Upper lobe of right lung (tissue), 1 donor: Measurements from ENCODE around the gene DFFA. TPM values are rescaled to one million over a fixed set of nuclear protein-coding genes. Genes with fewer than 3 reads are reported as not detected.
A peak's percentile ranks its signal among the peaks of the same experiment; 100 is the strongest.

Source experiments
- ATAC-seq: fragments of 200-7000 bp; cut with Tn5 transposase; one replicate; pipeline ENCODE4 v1.9.1; 2020; ENCODE audit warnings: mild to moderate bottlenecking, moderate library complexity
- DNase-seq: peaks from one replicate; pipeline ENCODE4 v3.0.0-alpha.2; 2020
- H3K27ac ChIP-seq: fragments of 200-600 bp; one replicate; pipeline ENCODE4 v1.8.0; 2022
- H3K27me3 ChIP-seq: fragments of 200-600 bp; one replicate; pipeline ENCODE4 v1.8.0; 2022; ENCODE audit warnings: mild to moderate bottlenecking
- H3K36me3 ChIP-seq: fragments of 200-600 bp; one replicate; pipeline ENCODE4 v1.8.0; 2022
- H3K4me1 ChIP-seq: fragments of 200-600 bp; one replicate; pipeline ENCODE4 v1.8.0; 2022
- H3K4me3 ChIP-seq: fragments of 200-600 bp; one replicate; pipeline ENCODE4 v1.8.0; 2022; ENCODE audit warnings: mild to moderate bottlenecking
- H3K9me3 ChIP-seq: fragments of 200-600 bp; one replicate; pipeline ENCODE4 v1.8.0; 2022
- intact Hi-C: fragments of 100-400 bp; cut with DNase I; formaldehyde crosslinking; loops from one replicate; pipeline ENCODE4 v1.11.0; 2022
- total RNA-seq: library from RNA; stranded (reverse); fragmentation: NEBNext Ultra II Directional; extraction: Animal tissue kit (Norgen Biotek cat#: 25700); gene quantifications from one replicate; pipeline ENCODE4 v1.2.1, GENCODE V29; 2021
- TF ChIP-seq, protein P1 (sequence below): fragments of 200-600 bp; IDR thresholded peaks from one replicate; pipeline ENCODE4 v1.8.0; 2022; ENCODE audit warnings: antibody characterized with exemption
- donor health status: DM: no; HTN: yes; CAD: no; lungs with severe emphysema.

The DFFA gene
- total RNA-seq, 1 donor from 2014 or later: 36.9 TPM

DNA sequence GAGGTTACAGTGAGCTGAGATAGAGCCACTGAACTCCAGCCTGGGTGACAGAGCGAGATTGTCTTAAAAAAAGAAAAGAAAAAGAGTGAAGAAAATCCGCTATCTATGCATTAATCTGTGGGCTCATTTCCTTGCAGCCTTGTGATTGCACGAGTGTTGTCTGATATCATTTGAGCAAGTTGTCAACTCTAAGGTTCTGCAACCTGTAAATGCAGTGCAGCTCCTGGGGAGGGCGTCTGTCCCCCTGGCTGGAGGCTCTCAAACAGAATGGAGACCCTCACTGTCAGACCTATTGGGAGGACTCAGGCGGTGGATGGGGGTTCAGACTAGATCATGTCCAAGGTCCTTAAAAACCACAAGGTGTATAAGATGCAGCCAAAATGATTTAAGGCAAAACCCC lies 16.3 kb downstream of the DFFA start:
- Histone ChIP-seq H3K4me1 (peaks cover 11% of the 10 kb centered on the region), H3K9me3 (no peaks in the 10 kb centered on the region), H3K4me3 (no peak overlapping the region), H3K27me3 (no peaks in the 10 kb centered on the region), H3K27ac (no peak overlapping the region), H3K36me3 (peaks cover 1% of the 10 kb centered on the region)
- DNase-seq: no peak
- intact Hi-C loops: no loop called here
- TF ChIP-seq, protein P1, sequence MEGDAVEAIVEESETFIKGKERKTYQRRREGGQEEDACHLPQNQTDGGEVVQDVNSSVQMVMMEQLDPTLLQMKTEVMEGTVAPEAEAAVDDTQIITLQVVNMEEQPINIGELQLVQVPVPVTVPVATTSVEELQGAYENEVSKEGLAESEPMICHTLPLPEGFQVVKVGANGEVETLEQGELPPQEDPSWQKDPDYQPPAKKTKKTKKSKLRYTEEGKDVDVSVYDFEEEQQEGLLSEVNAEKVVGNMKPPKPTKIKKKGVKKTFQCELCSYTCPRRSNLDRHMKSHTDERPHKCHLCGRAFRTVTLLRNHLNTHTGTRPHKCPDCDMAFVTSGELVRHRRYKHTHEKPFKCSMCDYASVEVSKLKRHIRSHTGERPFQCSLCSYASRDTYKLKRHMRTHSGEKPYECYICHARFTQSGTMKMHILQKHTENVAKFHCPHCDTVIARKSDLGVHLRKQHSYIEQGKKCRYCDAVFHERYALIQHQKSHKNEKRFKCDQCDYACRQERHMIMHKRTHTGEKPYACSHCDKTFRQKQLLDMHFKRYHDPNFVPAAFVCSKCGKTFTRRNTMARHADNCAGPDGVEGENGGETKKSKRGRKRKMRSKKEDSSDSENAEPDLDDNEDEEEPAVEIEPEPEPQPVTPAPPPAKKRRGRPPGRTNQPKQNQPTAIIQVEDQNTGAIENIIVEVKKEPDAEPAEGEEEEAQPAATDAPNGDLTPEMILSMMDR: no peak
- ATAC-seq: no peak

DNA sequence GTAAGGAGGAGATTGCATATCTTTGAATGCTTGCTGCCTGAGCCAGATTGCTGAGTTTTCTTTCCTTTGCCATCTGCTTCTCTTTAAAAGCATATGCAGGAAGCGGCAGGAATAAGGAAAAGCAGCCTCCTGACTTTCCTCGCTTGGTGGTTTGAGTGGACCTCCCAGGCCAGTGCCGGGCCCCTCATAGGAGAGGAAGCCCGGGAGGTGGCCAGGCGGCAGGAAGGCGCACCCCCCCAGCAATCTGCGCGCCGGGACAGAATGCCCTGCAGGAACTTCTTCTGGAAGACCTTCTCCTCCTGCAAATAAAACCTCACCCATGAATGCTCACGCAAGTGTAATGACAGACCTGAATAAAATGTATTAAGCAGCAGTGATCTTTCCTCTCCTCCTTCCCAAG lies 21.0 kb downstream of the DFFA start:
- Histone ChIP-seq H3K4me3 (no peak overlapping the region), H3K27ac (no peak overlapping the region), H3K27me3 (no peaks in the 10 kb centered on the region), H3K4me1 (peaks cover 8% of the 10 kb centered on the region), H3K36me3 (no peaks in the 10 kb centered on the region), H3K9me3 (no peaks in the 10 kb centered on the region)
- DNase-seq (no peak), ATAC-seq (peak; percentile 26)
- intact Hi-C loops: no loop called here
- TF ChIP-seq, protein P1: no peak

DNA sequence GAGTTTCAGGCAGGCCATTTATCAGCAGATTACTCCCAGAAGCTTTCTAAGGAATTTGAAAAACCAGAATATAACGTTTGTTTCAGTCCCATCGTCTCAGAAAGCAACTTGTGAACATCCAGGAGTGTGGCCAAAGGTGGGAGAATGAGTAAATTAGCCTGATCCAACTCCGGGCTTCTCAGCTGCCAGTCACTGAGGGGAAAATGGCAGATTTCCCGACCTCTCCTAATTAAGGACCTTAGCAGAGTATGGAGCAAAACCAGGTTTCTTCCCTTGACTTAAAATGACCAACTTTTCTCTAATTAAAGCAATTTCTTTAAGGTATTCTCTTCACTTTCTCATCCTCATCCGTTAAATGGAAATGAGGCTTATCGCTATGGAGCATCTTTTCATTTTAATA lies 21.5 kb downstream of the DFFA start:
- ATAC-seq: no peak
- H3K27ac ChIP-seq: no peak overlapping the region
- no peak overlapping the region for H3K4me3 ChIP-seq
- H3K9me3 ChIP-seq: no peaks in the 10 kb centered on the region
- TF ChIP-seq, protein P1: no peak
- intact Hi-C loops: no loop called here
- no peaks in the 10 kb centered on the region for H3K27me3 ChIP-seq
- no peak for DNase-seq
- no peaks in the 10 kb centered on the region for H3K36me3 ChIP-seq
- peaks cover 8% of the 10 kb centered on the region for H3K4me1 ChIP-seq

DNA sequence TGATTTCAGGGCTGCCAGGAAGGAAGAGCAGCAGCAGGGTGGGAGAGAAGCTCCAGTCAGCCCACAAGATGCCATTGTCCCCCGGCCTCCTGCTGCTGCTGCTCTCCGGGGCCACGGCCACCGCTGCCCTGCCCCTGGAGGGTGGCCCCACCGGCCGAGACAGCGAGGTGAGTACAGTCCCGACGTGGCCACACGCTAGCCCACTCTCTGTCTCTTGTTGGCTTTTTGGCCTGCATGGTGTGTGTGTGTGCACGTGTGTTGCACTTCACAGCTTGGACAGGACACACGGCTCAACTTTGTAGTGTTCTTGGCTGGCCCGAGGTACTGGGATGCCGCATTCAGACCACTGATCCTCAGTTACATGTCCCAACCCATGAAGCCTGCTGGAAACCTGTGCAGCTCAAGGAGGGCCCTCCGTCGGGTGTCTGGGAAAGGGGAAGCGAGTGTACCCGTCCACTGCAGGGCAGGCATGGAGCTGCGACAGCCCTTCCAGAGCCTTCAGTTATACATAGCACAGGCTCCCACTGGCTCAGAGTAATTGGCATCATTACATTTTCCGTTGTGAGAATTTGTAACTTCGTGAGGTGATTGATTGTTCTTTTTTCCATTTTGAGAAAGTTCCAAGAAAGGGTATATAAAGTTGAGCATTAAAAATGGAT lies 22.0 kb downstream of the DFFA start:
- Histone ChIP-seq H3K27ac (no peak overlapping the region), H3K27me3 (no peaks in the 10 kb centered on the region), H3K9me3 (no peaks in the 10 kb centered on the region), H3K4me1 (peaks cover 8% of the 10 kb centered on the region), H3K36me3 (no peaks in the 10 kb centered on the region), H3K4me3 (no peak overlapping the region)
- no peak for DNase-seq
- TF ChIP-seq, protein P1: no peak
- intact Hi-C loops: no loop called here
- ATAC-seq: peak; percentile 21

DNA sequence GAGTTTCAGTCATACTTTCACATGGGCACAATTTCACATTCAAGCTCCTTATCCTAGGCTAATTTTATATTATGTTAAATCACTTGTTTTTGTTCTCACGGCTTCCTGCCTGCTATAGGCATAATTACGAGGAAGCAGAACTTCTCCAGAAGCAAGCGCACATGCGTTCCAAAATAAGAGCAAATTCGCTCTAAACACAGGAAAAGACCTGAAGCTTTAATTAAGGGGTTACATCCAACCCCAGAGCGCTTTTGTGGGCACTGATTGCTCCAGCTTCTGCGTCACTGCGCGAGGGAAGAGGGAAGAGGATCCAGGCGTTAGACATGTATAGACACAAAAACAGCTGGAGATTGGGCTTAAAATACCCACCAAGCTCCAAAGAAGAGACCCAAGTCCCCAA lies 22.6 kb downstream of the DFFA start, which contains the start of gene CORT:
TSS of gene CORT (plus strand) at position 281 of the 400 bp plus-strand sequence. CDS start 193 bp downstream, outside the sequence.
- Histone ChIP-seq H3K4me1 (peaks cover 8% of the 10 kb centered on the region), H3K27ac (no peak within 1 kb of the TSS), H3K9me3 (no peaks in the 10 kb centered on the region), H3K4me3 (no peak within 1 kb of the TSS), H3K27me3 (no peaks in the 10 kb centered on the region), H3K36me3 (no peaks in the 10 kb centered on the region)
- intact Hi-C loops: no loop called here
- TF ChIP-seq, protein P1: no peak
- ATAC-seq: no peak
- no peak for DNase-seq
